Urothelium cell line (cell line): ENCODE results near the gene LZTS2.

Experiments used
- DNase-seq: peaks from one replicate; pipeline ENCODE4 v3.0.0; 2011; ENCODE audit warnings: low spot score, mixed read lengths
- FAIRE-seq: peaks from 2 replicates; lab custom pipeline; 2011; peaks lifted over from hg19 to GRCh38; lab: Jason Lieb, UNC

Gene LZTS2

DNA sequence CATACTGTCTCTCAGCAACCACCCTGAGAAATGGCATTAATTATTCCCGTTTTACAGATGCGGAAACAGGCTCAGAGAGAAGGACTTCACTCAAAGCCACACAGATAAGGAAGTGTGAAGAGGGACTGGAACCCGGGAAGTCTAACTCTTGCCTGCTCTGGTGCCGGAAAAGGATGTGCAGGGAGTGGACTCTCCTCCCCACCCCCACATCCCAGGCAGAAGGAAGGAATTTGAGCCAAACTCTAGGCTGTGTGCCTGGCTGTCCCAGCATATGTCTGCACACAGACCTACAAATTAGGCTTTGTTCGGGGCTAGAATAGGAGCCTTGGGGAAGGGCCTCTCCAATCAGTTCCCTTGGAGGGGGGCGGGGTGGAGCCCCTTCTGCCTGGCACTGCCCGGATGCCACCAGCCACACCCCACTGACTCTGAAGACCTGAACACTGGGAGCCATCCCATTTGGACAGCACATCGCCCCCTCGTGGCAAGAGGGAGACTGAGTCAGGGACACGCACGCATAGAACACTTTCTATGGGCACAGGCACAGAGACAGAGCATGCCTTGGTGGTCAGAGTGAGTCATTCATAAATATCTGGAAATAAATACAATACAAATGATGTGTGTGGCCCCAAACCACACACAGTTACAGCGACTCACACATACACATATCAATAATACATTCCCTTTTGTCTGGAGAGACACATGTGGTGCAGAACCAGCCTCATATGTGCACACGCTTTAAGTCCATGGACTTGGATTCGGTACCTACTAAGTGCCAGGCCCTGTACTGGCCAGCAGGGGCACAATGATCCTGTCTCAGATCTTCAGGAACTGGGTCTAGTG is 13.1 kb downstream of the LZTS2 start:
- DNase-seq, result peak; percentile 89
- peak; percentile 94 for FAIRE-seq

DNA sequence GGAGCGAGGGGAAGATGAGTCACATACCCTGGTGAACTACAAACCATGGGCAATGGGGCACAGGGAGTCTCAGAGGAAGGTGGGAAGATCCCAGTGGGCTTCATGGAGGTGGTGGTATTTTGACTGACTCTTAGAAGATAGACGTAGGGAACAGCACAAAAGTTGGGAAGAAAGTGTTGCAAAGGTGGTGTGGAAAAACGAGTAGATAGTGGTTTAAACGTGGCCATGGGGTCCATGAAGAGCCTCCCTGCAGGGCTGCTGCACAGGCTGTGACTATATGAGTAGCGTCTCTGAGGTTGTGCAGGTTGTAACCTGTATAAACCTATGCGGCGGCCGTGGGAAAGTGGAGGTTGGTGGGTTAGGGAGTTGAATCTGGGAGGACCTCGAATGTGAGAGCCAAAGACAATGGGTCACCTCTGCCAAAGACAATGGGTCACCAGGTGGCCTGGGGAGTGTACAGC is 13.8 kb downstream of the LZTS2 start:
- DNase-seq (no peak), FAIRE-seq (no peak)

DNA sequence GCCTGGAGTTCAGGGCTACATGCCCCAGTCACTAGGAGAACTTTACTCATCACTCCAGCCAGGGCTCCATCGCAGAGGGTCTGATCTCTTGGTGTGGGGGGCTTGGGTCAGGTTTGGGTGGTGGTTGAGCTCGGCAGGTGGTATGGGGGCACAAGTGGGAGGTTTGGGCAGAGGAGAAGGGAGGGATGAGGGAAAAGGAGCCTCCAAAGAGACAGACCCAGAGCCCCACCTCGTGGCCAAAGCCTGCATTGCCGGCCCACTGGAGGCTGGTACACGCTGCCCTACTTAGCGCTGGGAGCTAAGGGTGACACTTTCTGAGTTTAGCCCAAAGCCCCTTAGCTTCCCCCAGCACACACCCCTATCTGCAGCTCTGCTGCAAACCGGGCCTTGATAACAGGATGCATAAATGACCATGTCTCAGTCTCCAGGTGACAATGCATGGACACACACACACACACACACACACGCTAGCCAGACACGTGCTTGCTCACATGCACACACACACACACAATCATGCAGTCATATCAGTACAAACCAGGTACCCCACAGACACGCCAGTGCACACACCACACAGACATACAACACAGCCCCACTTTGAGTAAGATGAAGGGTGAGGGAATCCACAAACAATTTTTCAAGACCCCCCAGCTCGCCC is 14.7 kb downstream of the LZTS2 start:
- DNase-seq (peak; percentile 66), FAIRE-seq (peak; percentile 85)

DNA sequence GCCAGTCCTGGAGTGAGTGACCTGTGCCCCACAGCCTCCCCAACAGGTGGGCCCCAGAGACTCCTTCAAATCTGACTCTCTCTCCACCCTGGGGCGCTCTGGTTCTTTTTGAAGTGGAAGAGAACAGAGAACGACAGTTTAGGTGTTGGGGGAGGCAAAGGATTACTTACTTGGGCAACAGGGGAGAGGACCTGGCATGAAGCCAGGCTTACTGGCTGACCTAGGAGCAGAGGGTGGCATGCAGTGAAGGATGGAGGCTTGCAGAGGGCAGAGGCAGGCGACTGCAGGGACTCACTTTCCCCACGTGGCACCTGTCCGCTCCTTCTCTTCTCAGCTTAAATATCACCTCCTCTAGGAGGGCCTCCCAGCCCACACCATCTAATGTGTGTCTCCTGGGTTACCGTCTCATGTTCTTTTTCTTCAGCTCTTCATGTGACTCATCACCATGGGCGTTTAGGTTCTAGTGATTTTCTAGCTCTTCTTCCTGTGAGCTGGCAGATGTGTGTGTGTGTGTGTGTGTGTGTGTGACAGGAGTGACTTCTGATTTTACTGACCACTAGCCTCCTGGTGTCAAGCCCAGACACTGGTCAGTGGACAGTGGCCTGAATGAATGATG is 15.5 kb downstream of the LZTS2 start:
- FAIRE-seq (no peak), DNase-seq (peak; percentile 62)

DNA sequence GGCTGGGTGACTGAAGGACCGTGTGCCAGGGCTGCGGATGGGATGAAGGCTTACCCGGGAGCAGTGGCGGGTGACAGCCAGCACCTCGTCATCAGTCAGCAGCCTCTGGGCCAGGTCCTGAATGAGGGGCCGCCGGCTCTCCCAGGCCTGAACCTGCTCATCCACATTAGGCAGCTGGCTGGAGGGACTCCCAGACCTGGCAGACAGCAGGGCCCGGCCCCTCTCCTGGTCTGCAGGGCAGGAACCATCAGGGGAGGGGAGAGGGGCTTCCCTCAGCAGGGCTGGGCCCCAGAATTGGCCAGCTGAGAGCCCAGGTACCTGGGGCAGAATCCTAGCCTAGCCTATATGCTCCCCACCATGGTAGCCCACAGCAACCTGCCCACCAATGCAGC is 16.0 kb downstream of the LZTS2 start:
- FAIRE-seq (no peak), DNase-seq (no peak)

DNA sequence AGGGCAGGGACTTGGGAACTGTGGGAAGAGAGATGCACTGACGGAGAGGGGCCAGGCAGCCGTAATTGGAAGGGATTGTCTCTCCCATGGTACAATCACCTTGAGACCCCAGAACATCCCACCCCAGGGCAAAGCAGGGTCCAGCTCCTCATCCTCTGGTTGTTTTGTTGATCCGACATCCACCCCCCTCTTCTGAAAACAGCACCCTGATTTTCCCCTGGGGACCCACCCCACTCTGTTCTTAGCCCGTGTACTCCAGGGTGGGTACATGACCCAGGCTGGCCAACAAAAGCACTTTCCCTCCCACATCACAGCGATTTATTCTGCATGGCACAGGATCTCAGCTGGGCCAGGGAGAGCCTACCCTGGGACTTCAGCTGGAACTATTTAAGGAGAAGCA is 17.2 kb downstream of the LZTS2 start:
- FAIRE-seq (no peak), DNase-seq (no peak)

DNA sequence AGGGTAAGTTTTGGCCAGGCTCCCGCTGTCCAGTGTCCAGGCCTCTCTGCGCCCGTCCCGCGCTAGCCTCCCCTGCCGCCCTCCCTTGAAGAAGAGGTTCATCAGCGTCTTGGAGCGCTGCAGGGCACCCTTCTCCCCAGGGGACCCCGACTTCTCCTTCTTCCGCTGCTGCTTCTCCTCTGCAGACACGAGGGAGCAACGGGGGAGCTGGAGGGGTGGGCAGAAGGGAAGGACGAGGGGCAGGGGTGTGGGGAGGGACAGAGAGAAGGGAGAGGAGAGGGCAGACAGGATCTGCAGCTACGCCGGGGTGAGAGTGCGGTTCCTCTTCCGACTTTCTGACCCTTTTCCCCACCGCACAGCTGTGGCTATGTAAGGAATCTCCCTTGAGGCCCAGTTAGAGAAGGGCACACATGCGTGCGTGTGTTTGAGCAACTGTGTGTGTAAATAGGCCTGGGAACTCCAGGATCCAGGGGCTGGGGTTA is 18.6 kb downstream of the LZTS2 start:
- DNase-seq (no peak), FAIRE-seq (no peak)

DNA sequence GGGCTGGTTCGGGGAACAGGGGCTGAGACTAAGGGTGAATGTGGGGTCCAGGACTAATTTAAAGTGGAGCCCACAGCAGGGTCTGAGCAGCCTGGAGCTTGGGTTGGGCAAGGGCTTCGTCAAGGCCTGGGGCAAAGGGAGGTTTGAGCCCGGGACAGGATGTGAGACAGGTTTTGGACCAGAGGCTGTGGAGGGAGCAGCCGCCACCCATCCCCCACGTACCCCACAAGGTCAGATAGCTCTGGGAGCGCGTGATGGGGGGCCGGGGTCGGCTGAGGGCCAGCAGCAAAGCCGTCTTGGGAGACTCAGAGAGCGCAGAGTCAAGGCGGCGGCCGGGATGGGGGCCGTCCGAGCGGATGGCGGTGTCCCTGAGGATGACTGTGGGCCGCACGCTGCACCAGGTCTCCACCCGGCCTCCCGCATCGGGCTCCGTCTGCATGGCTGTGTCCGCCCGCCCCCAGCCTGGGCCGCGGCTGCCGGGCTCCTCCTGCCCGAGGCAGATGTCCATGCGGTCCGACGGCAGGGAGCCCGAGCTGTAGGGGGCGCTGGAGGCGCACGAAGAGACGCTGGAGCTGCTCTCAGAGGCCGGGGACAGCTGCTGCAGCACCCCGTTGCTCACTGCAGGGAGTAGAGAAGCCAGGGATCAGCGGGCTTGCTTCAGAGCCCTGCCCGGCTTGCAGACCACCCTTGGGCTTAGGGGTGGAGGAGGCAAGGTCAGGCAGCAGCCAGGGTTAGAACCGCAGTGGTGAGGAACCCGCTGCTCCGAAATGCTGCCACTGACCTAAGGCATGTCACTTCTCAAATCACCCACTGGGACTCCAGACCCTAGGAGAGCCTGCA is 19.2 kb downstream of the LZTS2 start:
- FAIRE-seq (no peak), DNase-seq (peak; percentile 84)

DNA sequence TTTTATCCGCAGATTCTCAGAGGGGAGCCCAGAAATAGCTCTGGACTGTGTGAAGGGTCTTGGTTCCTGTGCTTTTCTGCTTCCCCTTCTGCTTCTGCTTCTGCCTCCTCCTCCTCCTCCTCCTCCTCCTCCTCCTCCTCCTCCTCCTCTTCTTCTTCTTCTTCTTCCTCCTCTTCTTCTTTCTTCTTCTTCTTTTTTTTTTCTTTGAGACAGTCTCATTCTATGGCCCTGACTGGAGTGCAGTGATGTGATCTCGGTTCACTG is 19.8 kb downstream of the LZTS2 start:
- DNase-seq (no peak), FAIRE-seq (no peak)

DNA sequence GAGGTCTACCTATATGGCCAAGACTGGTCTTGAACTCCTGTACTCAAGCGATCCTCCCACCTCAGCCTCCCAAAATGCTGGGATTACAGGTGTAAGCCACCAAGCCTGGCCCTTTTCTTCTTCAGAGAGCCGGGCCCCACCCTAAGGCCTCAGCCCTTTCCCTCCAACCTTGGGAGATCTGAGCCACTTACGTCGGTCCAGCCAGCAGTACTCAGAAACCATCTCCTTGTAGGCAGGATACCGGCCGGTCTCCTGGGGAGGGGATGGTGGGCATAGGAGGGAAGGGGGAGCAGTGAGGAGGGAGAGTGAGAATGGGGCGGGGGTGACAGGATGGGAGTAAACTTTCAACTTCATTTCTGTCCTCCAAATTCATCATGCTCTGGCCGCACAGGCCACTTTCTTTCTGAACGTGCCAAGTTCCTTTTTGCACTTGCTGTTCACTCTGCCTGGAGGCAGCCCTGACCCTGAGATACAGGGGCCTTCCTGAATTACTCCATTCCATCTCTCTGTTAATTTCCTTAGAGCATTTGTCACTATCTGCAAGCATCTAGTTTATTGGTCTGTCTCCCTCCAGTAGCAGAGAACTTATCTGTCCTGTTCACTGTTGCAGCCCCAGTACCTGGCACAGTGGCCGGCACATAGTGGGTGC is 20.9 kb downstream of the LZTS2 start:
- FAIRE-seq (no peak), DNase-seq (no peak)

DNA sequence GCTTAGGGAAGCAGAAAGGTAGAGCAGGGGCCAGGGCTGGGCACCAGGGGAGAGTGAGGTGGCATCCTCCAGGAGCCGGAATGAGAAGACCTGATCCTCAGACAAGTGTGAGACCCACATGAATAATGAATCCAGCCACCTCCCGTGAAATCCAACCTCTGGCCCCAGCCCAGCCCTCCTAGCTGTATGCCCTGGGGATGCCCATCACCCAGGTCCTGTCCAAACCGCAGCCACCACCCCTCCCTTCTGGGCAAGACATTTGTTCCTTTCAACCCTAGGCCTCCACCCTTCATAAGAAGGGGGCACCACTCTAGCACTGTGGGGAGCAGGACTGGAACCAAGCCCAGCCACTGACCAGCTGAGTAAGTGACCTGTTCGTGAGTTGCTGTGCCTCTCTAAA is 21.6 kb downstream of the LZTS2 start:
- FAIRE-seq, result no peak
- no peak for DNase-seq

DNA sequence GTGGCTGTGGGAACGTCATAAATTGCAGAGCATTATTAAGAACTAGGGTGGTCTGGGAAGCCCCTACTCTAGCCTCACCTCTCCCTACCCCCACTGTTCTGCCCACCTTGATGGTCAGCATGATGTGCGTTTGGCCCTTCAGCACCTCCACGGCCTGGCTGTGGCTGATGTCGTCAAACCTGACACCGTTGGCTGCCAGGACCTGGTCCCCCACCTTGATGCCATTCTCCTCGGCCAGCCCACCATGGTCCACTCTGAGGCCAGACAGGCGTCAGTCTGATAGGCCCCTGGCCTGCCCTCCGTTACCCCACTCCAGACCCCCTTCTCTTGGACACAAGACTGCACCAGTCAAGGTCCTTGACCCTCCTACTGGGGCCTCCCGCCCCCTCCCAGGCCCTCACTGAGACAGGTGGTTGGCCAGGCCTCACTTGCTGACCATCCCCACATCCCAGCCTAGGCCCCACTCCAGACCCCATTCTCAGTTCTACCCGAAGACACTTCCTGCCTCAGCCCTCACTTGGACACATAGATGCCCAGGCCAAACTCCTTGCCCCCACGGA is 22.2 kb downstream of the LZTS2 start:
- DNase-seq (no peak), FAIRE-seq (no peak)

DNA sequence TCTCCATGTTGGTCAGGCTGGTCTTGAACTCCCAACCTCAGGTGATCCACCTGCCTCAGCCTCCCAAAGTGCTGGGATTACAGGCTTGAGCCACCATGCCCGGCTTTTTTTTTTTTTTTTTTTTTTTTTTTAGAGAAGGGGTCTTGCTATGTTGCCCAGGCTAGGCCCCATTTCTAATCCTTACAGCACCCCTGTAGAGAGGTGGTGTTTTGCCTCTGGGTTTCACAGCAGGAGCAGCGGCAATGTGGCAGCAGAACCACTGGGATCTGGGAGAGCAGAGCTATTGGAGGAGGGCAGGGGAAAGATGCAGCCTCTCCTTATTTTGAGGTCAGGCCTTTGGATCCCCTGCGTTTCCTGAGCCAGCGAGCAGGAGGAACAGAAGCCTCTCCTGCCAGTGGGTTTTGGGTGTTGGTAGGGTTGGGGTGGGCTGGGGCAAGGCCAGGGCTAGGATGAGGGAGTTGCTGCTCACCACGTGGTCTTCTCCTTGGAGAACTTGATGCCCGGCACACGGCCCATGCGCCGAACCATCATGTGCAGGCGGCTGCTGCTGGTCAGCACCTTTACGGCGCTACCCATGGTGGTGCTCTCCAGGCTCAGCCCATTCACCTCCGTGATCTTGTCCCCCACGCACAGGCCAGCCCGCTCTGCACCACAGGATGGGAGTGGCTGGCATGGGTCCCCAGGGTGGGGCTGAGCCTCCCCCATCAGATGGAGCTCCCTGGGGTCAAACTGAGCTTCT is 23.5 kb downstream of the LZTS2 start:
- no peak for DNase-seq
- no peak for FAIRE-seq

DNA sequence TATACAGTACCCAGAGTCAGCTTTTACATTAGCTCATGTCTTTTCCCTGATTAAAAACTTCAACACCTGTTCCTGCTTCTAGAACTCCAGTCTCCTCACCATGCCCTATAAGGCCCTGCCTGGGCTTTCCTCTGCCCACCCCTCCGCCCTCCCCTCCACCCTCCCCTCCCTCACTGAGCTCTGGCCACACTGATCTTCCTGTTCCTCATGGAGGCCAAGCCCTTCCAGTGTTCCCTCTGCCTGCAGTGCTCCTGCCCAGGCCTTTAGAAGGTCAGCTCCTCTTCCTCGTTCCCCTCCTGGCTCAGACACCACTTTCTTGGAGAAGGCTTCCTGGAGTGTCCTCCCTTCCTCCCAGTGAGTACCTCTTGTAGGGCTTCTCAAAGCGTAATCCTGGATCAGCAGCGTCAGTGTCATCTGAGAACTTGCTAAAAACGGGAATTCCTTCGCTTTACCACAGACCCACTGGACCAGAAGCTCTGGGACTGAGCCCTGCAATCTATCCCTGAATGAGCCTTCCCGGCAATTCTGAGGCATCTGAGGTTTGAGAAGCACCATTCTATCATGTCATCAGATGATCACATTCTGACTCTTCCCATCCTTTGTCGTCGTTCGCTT is 27.6 kb downstream of the LZTS2 start:
- FAIRE-seq (no peak), DNase-seq (no peak)

DNA sequence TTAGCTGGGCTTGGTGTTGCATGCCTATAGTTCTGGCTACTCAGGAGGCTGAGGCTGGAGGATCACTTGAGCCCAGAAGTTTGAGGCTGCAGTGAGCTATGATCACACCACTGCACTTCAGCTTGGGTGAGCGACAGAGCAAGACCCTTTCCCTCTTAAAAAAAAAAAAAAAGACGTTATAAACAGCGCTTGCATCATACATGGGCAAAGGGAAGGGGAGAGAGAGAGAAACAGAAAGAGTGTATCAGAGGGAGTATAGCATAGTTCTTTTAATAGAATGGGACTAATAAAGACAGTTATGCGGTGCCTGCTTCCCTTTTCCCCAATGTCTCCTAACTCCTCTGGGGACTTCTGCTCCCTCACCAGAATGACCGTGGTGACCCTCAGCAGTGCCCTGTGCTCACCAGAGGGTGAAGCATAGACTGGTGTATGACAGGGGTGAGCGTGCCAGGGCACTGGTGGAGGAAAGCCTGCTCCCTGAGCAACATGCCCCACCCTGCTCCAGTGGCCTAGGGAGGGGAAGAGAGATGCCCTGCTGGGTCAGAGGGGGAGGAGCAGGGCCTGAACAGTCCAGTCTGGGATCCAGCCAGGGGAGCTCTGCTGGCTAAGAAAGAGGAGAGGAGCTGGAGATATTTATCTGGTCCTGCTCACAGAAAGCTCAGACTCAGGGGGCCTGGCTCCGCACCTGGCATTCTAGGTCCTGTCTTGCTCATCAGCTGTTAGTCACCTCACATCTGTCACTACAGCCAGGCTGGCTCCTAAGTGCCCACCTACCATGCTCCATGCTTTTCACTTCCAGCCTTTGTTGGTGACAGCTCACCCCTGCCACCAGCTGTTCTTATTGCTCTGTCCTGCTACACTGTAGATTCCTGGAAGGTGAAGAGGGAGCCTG is 29.1 kb downstream of the LZTS2 start:
- no peak for FAIRE-seq
- no peak for DNase-seq

DNA sequence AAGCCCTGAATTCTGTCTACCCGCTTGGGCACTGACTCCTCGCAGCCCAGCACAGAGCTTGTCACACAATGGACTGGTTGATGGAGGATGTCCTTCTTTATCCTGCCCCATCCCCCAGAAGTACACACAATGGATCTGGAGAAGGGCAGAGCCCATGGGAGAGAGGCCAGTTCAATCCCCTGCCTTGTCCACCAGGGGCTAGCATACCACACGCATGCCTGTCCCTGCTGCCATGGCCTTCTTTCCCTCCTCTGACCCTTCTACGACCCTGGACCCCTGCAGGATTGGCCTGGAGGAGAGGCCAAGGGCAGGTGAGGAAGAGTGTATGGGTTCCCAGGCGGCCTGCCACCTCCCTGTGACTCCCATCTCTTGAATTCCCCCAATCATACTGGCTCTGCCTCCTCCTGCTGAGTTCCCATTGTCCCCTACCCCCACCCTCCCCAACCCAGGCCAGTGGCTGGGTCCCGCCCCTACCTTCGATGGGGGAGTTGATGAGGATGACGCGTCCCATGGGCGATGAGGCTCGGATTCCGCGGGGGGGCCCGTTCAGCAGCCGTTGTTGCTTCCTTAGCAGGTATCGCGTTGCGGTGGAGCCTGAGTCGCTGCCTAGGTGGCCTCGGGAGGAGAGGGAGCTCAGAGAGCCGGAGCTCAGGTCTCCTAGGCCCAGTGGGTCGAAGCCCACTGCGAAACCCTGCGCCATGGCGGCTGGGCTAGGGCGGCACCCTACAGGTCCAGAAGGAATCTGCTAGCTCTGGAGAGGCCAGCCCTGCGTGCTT is 30.1 kb downstream of the LZTS2 start:
- FAIRE-seq (peak; percentile 5), DNase-seq (no peak)

DNA sequence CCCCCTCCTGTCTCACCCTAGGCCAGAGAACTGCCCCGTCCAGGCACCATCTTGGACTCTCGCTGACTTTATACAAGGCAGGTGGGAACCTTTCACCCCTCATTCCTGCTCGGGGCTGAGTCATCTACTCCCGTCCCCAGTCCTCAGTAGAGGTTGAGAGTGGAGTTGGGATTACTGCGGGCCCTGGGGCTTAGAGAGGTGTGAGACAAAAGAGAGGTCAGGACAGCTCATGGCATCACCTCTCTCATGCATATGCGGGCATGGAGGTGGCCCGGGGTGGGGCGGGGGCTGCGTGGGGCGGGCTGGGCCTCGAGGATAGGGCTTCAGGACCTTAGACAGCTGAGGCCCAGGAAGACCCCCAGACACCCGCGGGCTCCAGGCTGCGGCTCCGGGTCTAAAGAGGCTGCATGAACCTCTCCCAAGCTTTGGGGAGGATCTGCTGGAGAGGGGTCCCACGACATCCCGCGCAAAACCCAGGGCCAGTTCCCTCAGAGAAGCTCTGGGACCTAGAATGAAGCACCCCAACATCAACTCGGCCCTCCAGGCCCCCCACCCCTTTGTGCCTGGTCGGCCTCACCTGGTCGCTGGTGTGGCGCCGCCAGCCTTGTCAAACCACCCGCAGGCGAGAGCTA is 31.0 kb downstream of the LZTS2 start:
- FAIRE-seq (no peak), DNase-seq (no peak)
